Activated CD8-positive, alpha-beta memory T cell treated with anti-CD3 and anti-CD28 coated beads for 48 hours (primary cell): Measurements from ENCODE around the gene SSPN.

Experiments
- DNase-seq, 3 experiments: peaks; one replicate each; pipeline ENCODE4 v3.0.0-alpha.2; 2020; ENCODE audit warnings: low read depth in 2 of 3, low spot score in 2 of 3

SSPN gene

GRCh38 chr12:26281320-26281719 lies 85.9 kb downstream of the SSPN start:
- no peak for DNase-seq

GRCh38 chr12:26282339-26282940 lies 87.1 kb downstream of the SSPN start:
- DNase-seq: no peak

- no peak for DNase-seq
Observed at GRCh38 chr12:26283046-26283445, 87.7 kb downstream of the SSPN start.

- DNase-seq: no peak
Observed at GRCh38 chr12:26283617-26284016, 88.2 kb downstream of the SSPN start.

- DNase-seq: no peak
Observed at GRCh38 chr12:26285401-26285800, 90.0 kb downstream of the SSPN start.

GRCh38 chr12:26286186-26286585 lies 90.8 kb downstream of the SSPN start:
- no peak for DNase-seq

- DNase-seq: no peak
Observed at GRCh38 chr12:26287671-26288381, 92.5 kb downstream of the SSPN start.

- no peak for DNase-seq
Observed at GRCh38 chr12:26290565-26290964, 95.2 kb downstream of the SSPN start.

- DNase-seq: no peak
Observed at GRCh38 chr12:26292596-26292995, 97.2 kb downstream of the SSPN start.

GRCh38 chr12:26293612-26294011 lies 98.2 kb downstream of the SSPN start:
- DNase-seq: no peak

GRCh38 chr12:26295001-26295400 lies 99.6 kb downstream of the SSPN start:
- no peak for DNase-seq

- no peak for DNase-seq
Observed at GRCh38 chr12:26297396-26298070, 102.2 kb downstream of the SSPN start.

GRCh38 chr12:26298785-26299621 lies 103.6 kb downstream of the SSPN start:
- DNase-seq: no peak

GRCh38 chr12:26299751-26300150 lies 104.4 kb downstream of the SSPN start:
- DNase-seq: no peak
